ENCODE data around the gene PTPN4.

Gene PTPN4

DNA sequence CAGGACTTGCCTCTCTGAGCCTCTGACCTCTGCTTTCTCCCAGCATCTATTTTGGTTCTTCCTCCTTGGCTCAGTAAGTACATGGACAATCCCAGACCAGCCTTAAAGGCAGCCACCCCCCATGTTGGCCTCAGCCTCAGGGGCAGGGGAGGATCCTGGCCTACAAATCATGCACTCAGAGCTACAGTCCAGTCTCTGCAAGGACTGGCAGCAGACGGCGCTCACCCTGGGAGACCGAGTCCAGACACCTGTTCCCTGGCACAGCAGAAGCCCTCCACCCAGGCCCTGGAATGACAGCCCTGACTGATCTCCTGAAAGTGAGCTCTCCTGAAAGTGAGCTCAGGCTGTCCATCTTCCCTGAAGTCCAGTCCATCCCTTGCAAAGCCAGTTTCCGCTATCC lies 25.7 kb upstream of the PTPN4 start:
- DNase-seq: no peak

DNA sequence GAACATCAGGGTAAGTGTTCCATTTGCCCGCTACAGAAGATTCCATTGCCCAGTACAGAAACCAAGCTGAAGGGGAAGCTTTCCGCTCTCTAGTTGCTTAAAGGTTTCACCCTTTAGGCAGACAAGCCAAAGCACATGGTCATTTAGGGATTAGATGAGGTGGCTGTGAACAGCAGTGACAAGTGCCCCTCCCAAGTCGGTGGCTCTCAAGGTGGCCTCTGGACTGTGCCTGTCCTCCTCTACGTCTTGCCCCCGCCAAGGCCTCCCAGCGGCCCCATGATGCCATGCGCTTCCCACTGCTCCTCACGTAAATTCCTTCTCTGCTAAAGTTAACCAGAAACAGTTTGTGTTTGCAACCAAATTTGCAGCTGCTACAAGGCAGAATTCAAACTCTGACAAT lies 24.2 kb upstream of the PTPN4 start:
- no peak for DNase-seq

DNA sequence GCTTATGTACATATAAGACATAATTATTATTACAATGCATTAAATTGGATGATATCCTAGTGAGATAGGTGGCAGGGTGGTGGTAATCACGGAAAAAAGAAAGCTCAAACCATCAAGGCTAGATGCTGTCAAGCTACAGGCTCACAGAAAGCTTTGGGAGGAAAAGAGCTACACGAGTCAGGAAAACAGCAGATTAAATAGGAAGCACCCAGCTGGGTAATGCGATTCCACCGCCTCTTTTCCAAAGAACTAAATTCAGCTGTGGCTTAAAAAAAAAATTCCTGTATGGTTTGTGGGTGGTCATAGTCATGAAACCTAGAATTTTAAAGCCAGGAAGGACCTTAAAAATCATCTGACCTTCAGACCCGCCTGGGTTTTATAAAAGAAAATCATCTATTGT lies 23.7 kb upstream of the PTPN4 start:
- DNase-seq: no peak

DNA sequence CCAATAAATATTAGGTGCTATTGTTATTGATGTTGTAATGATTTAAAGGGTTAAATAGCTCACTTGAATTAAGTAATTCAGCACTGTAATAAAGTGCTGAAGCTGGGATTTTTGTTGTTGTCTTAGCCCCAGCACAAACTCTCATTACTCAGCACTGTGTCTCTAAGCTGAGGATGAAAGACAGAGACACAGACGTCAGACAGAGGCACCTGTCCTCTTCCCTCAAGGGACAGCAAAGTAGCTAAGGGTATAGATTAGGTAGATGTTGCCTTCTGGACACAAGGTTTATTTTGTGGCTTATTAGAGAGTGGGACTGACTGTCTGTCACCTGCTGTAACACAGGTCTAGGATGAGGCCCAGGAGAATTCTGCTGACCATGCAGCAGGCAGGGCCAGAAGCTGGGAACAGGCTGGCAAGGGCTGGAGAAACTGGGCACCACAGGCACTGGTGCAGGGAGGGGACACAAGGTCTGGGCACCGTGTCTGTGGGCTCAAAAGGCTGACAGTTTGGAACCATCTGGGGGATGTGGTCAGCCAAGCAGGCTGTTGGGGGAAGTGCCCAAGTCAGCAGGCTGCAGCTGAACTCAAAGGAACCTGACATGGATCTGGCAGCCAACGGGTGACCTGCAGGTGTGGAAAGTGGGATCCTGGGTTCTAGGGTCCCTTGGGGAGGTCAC lies 20.0 kb upstream of the PTPN4 start:
- DNase-seq: no peak

DNA sequence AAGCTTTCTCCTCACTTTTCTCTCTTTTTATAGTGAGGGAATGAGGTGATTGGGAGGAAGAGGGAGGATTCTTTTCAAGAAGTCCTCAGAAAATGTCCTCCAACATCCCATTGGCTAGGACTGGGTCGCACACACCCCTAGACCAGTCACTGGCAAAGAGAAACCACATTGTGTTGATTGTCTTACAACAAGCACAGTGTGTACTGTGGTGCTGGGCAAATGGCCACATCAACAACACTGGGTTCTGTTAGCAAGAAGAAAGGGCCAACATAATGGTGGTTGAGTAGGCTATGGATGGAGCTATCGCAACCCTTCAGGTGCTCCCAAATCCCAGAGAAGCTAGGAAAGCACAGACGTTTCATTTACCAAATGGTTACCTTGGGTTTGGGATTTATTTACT lies 18.7 kb upstream of the PTPN4 start:
- no peak for DNase-seq

DNA sequence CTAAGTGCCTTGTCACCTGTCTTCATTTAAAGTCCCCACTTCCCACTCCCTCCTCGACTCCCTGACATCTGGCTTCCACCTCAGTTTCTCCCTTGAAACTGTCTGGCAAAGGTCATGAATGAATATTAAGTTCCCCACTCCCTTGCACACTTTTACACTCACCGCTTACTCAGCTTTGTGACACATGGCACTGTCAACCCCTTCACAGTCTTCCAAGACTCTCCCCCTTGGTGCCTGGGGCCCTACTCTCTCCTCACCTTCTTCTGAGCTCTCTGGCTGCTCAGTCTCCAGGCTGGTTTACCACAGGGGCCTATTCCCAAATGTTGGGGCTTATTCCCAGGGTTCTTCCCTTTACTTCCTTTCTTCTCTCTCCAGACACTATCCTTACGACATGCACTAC lies 17.9 kb upstream of the PTPN4 start:
- no peak for DNase-seq

DNA sequence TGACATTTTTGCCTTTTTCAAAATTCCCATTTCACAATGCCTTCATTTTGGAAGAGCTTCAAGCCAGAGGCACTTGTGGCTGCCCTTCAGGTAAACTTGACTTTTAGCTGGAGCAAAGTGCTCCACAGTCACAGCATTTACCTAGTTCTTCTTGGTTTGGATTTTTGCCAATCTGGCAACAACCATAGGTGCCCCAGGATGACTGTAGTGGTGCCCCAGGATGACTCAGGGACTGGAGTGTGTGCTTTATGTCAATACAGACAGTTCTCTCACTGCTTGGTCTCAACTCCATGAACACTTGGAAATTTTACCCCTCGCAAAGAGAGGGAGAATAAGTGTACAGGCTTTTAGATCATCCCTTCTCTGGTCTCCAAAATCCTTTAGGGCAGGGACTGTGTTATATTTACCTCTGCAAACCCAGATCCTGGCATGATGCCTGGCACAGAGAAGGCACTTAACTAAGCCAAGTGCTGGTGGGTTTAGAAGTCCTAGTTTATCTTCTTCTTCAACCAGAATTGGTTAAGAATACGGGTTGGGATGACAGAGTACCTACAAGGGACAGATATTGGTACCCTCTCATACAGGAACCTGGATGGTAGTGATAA lies 15.3 kb upstream of the PTPN4 start:
- no peak for DNase-seq

DNA sequence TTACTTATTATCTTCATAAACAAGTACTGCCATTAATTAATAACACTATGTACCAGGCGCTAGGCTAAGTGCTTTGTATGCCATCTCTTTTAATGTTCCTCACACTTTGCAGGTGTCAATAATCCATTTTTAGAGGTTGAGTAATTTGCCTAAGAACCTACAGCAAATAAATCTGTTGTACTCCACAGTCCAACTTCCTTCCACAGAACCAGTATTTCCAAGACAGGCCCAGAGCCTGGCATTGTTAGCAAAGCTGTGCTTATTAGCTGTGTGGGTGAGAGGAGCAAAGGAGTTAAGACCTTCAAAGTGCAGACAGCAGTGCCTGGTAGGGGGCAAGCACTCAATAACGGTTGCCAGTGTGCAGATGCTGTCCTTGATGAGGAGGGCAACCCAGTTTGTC lies 14.2 kb upstream of the PTPN4 start:
- no peak for DNase-seq

DNA sequence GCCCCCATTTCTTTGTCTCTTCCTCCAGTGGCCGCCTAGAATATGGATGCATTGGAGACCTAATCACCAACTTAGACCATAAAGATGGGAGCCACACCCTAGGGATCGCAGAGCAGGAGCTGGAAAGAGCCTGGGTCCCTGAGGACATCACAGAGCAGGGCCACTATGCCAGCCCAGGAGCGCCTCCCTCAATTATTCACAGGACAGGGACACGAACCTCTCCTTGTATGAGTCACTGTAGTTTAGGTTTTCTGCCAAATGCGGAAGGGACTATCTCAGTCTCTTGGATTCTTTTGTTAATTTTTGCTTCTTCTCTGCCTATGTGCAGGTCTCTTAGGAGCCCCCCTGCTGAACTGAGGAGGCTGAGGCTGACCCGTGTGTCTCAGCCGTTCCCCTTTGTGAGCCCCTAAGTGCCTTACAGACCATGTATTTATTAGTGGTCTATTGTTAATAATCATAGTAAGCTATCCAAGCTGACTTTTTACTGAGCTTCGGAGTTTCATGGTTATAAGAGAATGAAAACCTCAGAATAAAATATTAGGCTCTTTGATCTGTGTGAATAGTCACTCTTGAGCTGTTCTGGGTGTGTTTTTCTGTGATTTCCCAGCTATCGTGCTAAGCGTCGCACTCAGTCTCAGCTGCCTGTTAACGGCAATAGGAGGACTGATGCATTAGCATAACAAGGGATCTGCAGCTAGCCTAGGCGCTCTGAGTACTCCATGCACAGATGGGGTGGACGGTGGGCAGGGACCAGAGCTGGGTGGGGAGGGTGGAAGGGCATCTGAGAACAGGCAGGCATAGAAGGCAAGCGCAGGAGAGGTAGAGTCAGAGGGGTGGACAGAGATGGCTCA lies 12.7 kb upstream of the PTPN4 start:
- no peak for DNase-seq

DNA sequence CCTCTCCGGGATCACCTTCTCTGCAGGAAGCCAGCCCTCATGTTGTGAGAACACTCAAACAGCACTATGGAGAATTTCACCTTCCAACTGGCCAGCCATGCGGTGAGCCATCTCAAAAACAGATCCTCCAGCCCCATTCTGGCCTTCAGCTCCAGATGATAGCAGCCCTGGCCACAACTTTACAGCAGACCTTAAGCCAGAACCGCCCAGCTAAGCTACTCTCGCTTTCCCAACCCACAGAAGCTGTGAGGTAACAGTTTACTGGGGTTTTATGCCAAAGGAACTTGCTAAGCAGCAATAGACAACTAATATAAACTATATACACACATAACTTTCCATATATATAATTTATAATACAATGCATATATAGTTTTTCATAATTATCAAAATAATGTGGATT lies 11.6 kb upstream of the PTPN4 start:
- no peak for DNase-seq

DNA sequence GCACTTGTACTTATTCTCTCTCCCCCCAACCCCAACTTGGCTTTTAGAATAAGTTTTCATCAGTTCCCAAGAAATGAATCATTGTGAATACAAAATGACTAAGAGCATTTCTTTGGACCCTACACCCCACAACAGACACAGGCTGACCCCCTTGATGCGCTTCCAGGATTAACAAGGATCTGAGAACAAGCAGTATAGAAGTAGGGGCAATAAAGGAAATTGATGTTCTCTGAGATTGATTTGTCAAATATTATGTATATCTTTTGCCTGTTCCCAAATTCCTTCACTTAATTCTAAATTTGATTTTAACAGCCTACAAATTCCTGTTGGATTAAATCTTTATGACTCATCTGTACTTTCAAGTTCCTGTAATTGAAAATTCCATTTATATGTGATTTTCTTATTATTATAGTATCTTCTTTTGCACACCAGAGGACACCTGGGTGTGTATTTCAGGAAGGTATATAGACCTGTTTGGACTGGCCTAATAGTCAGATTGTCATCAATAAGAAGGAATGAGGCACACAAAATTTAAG lies 10.2 kb upstream of the PTPN4 start:
- no peak for DNase-seq

DNA sequence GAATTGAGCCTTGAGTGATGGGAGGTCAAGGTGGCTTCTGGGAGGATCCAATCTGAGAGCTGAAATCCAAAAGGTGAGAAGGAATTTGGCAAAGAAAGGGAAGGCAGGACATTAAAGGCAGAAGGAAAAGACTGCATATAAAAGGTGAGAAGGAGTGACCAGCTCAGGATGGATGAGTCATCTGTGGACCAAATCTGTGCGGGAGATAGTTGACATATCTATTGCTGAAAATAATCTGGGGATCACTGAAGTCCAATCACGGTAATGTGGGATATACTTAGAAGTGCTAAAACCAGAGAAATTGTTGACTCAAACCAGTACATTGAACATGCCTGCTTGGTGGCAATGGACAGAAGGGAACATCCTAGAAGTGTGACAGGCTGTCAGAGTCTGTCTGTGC lies 8.0 kb upstream of the PTPN4 start:
- DNase-seq: no peak

DNA sequence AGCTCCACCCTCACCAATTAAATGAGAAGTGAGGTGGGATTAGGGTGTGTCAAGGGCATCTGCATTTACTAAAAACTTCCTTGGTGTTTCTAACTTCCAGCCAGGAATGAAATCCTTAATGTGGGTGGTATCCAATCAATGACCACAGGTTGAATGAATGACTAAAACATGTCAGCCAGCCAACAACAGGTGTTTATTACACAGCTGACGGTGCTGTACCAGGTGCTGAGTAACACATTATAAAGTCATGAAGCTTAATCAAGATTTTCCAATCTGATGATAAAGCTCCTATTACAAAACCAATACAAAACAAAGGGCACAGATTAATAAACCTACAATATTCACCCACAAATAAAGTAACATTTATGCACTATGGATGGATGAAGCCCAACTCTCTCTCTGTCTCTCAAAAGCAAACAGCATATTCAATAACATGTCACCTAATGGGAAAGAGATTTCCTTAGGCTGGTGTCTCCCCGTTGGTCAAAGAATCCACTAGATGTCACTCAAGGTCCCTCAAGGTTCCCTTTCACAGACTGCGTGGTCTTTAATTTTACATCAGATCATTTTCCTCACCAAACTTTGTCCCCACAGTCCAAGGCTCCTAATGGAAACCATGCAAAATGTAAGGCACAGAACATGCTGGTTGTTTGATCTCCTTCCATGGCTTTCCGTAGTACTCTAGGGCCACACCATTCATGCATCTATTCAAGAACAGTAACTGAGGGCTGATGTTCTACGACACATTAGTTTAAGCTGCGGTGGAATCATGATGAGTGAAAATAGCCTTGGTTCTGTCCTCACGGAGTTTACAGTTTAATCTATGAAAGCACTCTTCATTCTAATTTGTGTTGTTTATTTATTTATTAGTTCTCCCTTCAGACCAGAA lies 6.4 kb upstream of the PTPN4 start:
- no peak for DNase-seq

DNA sequence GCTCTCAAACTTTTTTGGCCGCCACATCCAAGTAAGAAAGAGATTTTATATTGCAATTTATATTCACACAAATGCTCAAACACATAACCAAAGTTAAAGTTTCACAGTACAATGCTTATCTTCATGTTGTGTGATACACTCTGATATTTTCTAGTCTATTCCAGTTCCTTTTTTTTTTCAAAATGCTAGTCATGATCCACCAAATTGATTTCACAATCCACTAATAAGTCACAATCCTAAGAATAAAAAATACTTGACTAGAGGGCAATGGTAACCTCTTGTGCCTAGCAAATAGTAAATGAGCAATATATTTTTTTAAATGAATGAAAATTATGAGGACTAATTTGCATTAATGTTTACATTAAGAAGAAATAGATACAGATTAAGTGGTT lies 5.8 kb upstream of the PTPN4 start:
- DNase-seq: no peak

DNA sequence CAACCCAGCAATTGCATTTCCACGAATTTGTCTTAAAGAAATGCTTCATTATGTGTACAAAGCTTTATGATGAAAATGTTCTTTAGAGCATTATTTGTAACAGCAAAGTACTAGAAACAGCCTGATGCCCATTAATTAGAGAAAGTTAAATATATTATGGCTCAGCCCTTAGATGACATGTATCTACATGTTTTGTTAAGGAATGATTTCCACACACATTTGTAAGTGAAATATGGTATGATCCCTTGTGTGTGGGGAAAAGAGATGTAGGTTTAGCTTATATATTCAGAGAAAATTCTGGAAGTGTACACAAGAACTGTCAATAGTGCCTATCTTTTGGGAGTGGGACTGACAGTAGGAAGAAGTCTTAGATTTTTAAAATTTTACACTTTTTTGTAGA lies 3.8 kb upstream of the PTPN4 start:
- no peak for DNase-seq

DNA sequence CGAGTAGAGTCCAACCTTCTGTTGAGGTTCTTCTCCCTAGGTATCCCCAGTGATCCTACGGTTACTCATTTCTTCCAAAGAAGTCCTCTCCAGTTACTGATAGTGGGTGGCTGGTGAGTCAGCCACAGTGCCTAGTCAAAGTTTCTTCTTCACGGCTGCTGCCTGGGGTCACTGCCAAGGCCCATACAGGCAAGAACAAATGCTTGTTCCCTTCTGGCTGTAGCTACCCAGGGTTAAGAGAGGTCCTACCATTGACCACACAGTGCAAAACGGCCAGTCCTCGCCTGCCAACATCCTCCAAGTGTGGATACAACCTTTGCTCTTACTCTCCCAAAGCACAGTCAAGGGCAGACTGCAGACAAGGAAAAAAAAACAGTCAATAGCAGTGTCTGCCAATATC lies 2.9 kb upstream of the PTPN4 start:
- no peak for DNase-seq

DNA sequence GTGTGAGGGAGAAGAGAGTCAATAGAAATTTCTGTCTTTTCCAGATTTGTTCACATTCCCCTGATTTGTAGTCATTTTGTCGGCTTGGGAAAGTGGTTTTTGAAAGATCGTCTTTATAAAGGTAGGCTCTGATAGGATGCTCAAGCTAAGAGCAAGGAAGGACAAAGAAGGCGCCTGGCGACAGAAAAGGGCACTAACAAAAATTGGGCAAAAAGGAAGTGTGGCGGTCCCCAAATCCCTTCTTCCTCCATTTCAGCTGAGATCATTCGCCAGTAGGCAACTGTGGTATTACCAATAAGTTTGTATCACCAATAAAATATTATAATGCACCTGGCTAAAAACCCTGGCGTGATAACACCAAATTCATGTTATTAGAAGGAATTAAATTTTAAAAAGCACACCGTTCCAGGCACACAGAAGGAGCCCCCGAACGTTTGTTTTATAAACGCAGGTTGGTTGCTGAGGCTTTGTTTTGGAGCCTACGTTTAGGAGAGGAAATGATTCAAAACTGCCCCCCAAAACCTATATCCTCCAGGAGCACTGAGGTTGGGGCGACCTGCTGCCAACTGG lies 756 bp upstream of the PTPN4 start:
- no peak for DNase-seq

DNA sequence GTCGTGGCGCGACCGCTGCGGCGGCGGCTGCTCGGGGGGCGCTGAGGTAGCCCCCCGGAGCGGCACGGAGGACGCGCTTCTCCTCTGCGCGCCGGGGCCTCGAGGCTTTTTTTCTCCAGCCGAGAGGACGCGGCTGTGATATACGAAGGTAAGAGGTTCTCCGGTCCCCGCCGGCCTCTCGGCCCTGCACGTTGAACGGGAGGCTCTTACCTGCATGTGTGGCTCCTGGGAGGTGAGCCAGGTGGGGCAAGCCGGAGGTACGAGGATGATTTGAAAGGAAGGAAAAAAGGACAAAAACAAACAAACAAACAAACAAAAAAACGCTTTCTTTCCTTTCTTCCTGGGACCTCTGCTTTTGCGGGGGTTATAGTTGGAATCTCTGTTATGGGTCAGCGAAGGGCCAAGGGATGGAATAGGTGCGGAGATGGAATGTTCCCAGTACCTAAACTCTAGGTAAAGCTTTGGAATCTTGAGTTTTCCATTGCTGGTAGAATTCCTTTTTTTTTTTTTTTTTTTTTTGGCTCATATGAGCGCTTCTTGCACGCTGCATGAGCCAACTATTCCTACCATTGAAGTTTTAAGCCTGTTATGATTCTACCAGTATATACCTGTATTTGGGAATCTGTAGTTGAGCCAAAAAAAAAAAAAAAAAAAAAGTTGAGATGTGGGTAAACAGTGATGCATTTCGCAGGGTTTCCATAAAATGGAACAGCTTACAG lies 674 bp downstream of the PTPN4 start:
- peak; percentile 25 for DNase-seq

DNA sequence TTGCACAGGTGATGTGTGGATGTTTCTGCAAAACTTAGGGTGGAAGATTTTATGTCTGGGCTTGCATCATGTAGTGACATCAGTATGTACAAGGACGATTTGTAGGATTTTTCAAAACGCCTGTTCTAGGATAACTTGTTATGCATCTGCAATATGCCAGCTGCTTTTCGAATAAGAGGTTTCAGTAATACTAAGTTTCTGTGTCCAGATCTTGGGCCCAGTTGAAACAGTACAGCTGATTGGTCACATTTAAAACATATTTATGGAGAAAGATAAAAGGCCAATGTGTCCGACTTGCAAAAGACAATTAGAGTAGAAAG lies 1.2 kb downstream of the PTPN4 start:
- DNase-seq: no peak

DNA sequence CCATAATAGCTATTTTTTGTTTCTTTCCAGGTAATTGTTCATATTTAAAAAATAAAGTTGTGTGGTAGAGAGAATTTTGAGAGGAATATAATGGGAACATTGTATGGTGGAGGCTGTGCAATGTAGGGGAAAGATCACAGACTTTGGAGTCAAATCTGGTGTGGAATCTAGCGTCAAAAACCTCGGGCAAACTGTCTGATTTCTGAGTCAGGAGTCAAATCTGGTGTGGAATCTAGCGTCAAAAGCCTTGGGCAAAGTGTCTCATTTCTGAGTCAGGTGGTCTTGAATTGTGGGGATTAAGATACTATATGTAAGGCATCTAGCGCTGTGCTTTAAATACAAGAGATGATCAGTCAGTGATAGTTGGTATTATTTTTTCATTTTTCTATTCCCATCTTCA lies 5.1 kb downstream of the PTPN4 start:
- DNase-seq: no peak

DNA sequence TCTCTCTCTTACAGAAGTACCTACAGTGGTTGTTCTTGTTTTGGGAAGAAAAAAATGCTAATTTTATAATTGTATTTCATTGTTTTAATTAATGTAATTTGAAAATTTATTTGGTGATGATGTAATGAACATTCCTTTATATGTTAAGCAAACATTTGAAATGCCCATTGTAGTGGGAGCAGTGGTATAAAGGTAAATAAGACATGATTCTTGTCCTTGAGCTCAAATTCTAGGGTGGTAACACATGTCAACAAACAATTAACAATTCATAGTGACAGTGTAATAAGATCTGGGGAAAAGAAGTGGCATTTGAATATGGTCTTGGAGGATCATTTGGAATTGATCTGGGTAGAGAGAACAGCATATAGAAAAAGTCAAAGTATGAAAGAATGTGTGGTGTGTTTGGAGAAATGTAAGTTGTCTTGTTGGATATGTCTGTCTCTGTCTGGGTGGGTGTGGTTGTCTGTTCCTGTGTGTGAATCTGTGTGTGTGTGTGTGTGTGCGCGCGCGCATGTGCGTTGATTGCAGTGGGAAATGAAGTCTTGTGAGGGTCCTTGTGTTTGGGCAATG lies 5.8 kb downstream of the PTPN4 start:
- DNase-seq: no peak

DNA sequence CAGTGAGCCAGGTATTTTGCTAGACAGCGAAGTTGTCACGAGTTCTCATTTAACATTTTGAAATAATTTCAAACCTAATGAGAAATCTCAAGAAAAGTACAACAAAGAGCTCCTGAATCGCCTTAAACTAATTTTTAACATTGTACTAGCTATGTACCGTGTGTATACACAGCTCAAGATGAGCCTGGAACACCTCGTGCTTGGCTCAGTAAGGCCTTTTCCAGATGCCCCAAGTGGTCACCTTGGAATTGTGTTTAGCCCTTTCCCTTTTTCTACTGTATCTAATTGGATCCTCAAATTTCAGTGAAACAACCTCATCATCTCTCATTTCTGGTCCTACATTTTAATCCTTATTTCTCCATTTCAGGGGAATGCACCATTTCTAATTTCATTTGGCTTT lies 7.2 kb downstream of the PTPN4 start:
- no peak for DNase-seq

Data from effector CD8-positive, alpha-beta T cell (primary cell).